Activated CD4-positive, alpha-beta T cell treated with anti-CD3 and anti-CD28 coated beads for 4 hours (primary cell): ENCODE data around the gene GRAMD2B.
"Not testable (repeated sequence)": the region's sequence is repeated elsewhere in the genome, so short reads cannot be mapped to it uniquely, and the experiment has no call there.

Experiments
- DNase-seq, 2 donors: peaks; one replicate each; pipeline ENCODE4 v3.0.0-alpha.2; 2020

GRAMD2B gene

GRCh38 chr5:126452477-126452876 lies 29.3 kb downstream of the GRAMD2B start:
- DNase-seq: no peak

GRCh38 chr5:126454081-126454480 lies 30.9 kb downstream of the GRAMD2B start:
- DNase-seq: no peak

GRCh38 chr5:126454535-126454934 lies 31.3 kb downstream of the GRAMD2B start:
- no peak for DNase-seq

GRCh38 chr5:126455264-126455663 lies 32.1 kb downstream of the GRAMD2B start:
- DNase-seq: no peak

GRCh38 chr5:126455728-126456127 lies 32.5 kb downstream of the GRAMD2B start:
- no peak for DNase-seq

- no peak for DNase-seq
Observed at GRCh38 chr5:126456217-126456820, 33.1 kb downstream of the GRAMD2B start.

GRCh38 chr5:126460459-126460858 lies 37.2 kb downstream of the GRAMD2B start:
- DNase-seq: no peak

- DNase-seq: no peak
Observed at GRCh38 chr5:126460977-126461376, 37.8 kb downstream of the GRAMD2B start.

GRCh38 chr5:126461838-126462237 lies 38.6 kb downstream of the GRAMD2B start:
- no peak for DNase-seq

- no peak for DNase-seq
Observed at GRCh38 chr5:126462239-126463014, 39.2 kb downstream of the GRAMD2B start.

GRCh38 chr5:126464016-126464415 lies 40.8 kb downstream of the GRAMD2B start:
- DNase-seq: no peak

GRCh38 chr5:126464959-126465358 lies 41.8 kb downstream of the GRAMD2B start:
- DNase-seq: no peak

GRCh38 chr5:126468091-126468490 lies 44.9 kb downstream of the GRAMD2B start:
- no peak for DNase-seq

- no peak for DNase-seq
Observed at GRCh38 chr5:126469536-126470316, 46.5 kb downstream of the GRAMD2B start.

GRCh38 chr5:126470529-126470928 lies 47.3 kb downstream of the GRAMD2B start:
- not testable (repeated sequence) for DNase-seq

GRCh38 chr5:126471247-126471646 lies 48.0 kb downstream of the GRAMD2B start:
- no peak for DNase-seq

- DNase-seq: no peak
Observed at GRCh38 chr5:126471875-126472537, 48.8 kb downstream of the GRAMD2B start.

GRCh38 chr5:126472538-126472889 lies 49.3 kb downstream of the GRAMD2B start:
- DNase-seq: no peak

- no peak for DNase-seq
Observed at GRCh38 chr5:126477294-126478117, 54.3 kb downstream of the GRAMD2B start.

GRCh38 chr5:126479810-126480209 lies 56.6 kb downstream of the GRAMD2B start:
- no peak for DNase-seq

- no peak for DNase-seq
Observed at GRCh38 chr5:126480824-126481223, 57.6 kb downstream of the GRAMD2B start.

GRCh38 chr5:126481243-126481642 lies 58.0 kb downstream of the GRAMD2B start:
- DNase-seq: no peak
